ENCODE results near the gene SEBOX.
A peak's percentile ranks its signal among the peaks of the same experiment; 100 is the strongest.

Gene SEBOX, protein sequence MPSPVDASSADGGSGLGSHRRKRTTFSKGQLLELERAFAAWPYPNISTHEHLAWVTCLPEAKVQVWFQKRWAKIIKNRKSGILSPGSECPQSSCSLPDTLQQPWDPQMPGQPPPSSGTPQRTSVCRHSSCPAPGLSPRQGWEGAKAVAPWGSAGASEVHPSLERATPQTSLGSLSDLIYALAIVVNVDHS

DNA sequence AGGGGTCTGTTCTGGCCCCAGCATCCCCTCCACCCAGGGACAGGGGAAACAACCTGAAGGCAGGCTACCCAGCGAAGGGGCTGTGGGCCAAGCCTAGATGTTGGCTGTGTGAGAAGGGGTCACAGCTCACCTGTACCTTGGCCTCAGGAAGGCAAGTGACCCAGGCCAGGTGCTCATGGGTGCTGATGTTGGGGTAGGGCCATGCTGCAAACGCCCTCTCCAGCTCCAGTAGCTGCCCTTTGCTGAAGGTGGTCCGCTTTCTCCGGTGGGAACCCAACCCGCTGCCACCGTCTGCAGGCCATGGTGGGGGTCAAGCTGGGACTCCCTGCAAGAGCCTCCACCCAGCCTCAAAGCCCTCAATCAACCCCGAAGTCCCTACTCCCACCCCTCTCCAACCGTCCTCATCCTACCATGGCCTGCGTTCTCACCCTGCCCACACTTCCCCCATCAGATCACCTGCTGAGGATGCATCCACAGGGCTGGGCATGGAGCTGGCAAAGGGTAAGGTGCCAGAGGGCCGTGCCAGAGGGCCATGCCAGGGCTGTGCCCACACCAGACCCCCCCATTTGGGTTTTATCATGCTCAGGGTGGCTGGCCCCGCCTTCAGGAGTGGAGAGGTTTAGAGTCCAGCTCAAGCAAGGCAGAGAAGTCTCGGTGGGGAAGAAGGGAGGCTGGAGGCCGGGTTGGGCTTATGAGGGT is at the start of gene SEBOX:
TSS of gene SEBOX (minus strand) at position 535 of the 699 bp plus-strand sequence. CDS start at position 487, 48 bp downstream.
- DNase-seq (ENCODE audit: low read depth in 4 of 4, low spot score in 1 of 4), result no peak

DNA sequence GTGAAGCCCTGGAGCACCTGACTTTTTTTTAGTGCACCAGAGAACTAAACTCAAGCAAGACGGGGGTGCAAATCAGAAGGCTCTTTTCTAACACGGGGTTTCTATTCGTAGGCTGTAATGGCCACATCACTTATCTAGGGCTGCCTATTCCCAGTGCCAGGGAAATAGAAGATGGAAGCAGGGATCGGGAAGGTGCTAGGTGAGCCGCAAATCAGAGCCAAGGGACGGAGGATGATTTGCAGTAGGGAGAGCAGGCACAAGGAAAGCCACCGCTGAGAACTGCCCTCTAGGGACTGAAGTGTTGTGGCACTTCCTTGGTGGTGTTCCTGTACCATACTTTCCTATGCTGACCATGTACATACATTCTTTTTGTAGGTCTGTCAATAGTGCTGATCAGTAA is 48.8 kb upstream of the SEBOX start:
- no peak for DNase-seq (ENCODE audit: low read depth in 4 of 4, low spot score in 1 of 4)

DNA sequence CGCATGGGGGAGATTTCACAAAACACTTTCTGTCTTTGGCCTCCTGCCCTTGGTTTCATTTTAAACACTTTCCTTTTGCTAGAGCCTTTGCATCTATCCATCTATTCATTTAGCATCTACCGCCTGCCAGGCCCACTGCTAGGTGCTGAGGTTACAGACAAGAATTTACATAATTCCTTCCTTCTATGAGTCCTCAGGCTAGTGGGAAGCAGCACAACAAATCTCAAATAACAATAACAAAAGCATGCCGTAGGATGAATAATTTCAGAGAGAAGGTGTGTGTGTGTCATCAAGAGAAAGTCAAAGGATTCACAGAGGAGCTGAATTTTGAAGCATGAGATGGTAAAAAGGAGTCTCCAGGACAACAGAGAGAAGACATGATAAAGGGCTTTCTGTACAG is 47.1 kb upstream of the SEBOX start:
- no peak for DNase-seq (ENCODE audit: low read depth in 4 of 4, low spot score in 1 of 4)

DNA sequence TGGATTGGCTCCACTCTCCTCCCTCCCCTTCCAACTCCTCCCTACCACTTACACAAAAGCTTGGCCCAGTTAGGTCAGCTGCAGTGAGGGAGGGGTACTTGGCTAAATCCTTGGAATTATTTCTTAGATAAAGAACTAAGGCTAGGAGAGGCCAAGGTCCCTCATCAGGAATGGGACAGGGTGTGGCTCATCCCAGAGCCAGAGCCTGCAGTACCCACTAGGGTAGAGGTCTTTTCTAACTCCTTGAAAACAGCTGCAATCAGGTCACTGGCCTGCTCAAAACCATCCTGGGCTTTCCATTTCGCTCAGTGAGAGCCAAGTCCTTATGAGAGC is 42.9 kb upstream of the SEBOX start:
- DNase-seq (ENCODE audit: low read depth in 4 of 4, low spot score in 1 of 4), result no peak

DNA sequence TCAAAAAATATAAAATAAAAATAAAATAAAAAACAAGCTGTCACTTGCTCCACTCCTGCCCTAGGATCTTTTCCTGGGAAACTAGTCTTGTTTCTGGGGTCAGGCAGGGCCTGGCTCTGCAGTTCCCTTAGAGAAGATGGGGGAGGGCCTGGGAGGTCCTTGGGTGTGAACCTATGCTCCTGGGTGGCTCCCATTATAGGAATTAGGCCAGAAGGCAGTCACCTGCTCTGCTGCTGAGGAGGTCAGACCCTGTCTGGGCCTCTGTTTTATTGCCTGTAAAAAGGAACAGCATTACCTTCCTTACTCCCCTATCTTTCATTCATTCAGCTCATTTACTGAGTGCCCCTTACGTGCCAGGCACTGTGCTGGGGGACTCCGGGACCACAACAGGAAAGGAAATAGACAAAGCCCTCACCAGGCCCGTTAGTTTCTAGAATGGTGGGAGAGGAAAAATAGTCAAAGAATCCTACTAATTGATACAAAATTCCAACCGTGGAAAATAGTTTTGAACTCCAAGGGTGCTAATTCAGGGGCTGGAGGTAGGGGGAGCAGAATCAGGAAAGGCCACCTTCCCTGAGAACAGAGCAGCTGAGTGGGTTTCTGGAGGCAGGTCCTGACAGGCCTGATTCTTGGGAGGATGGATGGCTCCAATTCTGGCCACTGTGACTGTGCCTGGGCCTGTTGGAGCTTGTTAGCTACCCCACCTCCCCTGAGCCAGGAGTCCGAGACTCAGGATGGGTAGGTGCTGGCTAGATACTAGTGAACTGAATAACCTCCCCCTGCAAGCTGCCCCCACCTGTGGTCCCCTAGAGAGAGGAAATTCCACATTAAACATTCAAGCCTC is 42.4 kb upstream of the SEBOX start:
- no peak for DNase-seq (ENCODE audit: low read depth in 4 of 4, low spot score in 1 of 4)

DNA sequence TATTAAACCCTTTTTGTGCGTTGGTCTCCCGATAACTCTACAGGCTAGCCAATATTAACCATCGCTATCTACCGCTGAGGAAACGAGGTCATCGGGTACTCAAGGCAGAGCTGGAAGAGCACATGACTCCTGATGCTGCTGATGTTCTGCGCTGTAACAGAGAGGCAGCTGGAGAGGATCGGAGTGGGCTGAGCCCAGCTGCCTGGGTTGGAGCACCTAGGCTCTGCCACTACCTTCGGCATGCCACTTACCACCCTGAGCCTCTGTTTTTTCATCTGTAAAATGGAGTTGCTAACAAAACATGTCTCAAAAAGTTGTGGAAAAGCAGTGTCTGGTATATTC is 41.4 kb upstream of the SEBOX start:
- DNase-seq (ENCODE audit: low read depth in 4 of 4, low spot score in 1 of 4), result no peak

DNA sequence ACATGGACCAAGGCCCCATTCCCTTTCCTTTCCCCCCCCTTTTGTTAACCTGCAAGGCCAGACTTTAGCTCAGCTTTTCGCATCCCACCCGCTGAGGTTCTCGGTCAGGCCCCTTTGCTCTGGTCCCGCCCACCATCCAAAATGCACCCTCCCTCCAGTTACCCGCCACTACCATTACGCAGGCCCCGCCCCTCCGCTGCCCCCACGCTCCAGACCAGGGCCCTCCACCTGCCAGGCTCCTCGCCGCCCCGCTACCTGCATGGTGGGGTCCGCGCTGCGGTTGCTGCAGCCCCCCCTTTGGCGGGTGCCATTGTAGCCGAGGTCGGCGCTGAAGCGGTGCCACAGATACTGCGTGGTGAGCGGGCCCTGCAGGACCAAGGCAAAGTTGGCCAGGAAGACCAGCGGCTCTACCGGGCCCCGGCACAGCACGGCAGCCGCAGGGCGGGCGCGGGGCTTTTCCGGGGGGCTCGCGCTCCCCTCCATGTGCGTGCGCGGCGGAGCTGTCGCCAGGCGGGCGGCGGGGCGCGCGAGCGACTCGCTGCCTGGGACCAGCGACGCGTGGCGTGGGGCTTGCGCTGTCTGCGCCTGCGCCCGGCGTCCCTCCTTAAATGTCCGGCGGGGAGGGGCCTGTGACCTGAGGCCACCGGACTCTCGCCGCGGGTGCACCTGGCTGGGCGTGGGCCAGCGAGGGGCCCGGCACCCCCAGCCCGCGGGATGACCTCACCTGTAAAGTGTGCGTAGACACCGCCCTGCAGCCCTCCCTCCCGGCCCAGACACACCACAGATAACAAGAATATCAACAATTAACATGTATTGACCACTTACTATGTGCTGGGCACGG is 40.9 kb upstream of the SEBOX start, which contains the start of gene SLC46A1:
TSS of gene SLC46A1 (minus strand) at position 581 of the 841 bp plus-strand sequence. CDS start at position 483, 98 bp downstream.
- peak in 3 of 4 experiments; percentile 41 to 59 (median 50) for DNase-seq (ENCODE audit: low read depth in 4 of 4, low spot score in 1 of 4)

DNA sequence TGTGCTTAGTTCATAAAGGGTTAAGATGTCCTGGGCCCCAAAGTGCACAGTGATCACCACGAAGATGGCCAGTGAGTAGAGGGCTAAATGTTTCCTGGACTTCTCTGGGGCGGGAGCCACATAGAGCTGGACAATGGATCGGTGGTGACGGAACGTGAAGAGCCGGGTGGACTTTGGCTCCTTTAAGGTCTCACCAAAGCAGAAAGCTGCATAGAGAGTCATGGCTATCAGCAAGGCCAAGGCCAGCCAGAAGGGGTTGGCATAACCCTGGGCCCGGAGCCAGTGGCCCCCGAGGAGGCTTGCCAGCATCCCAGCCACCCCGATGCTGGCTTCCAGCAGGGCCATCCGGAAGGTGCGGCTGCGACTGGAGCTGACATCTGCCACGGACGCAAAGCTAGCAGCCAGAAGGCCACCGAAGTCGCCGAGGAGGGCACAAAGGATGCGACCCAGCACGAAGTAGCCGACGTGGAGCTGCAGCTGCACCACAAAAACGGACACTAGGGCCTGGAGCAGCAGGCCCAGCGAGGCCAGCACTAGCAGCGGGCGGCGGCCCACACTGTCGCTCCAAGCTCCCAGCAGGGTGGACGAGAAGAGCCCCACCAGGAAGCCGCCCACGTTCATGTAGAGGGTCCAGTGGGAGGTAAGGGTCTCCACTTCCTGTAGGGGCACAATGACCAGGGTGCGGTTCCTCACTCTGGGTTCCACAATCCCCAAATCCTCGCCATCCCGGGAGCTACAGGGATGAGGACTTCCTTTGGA is 40.0 kb upstream of the SEBOX start:
- no peak for DNase-seq (ENCODE audit: low read depth in 4 of 4, low spot score in 1 of 4)

DNA sequence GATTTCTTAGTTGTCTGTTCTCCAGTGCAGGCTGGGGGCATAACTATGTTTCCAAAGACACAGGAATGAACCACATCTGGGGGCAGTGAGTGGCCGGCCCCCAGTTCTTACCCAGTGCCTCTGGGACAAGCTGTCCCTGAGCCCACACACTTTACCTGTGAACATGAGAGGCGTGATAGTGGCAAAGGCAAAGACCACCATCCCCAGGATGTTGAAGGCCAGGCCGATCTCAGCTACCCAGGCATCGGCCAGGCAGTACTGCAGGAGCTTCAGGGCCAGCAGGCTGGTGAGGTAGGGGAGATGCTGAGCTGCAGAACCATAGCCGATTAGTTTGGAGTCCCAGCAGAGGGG is 39.4 kb upstream of the SEBOX start:
- no peak for DNase-seq (ENCODE audit: low read depth in 4 of 4, low spot score in 1 of 4)

DNA sequence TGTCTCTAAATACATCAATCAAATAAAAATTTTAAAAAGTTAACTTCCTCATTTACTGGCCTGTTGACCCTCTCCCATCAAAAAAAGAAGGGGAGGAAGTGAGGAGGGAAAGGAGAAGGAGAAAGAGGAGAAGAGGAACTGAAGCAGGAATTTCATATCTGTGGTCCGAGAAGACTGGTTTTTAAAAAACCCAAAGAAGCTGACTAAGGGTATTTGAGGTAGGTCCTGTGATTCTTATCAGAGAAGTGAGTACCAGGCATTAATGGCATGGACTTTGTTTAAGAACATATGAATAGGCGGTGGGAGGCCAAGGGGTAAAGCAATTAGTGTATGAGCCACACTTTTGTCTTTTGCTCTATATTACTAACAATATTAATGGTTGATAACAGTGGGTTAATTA is 39.0 kb upstream of the SEBOX start:
- no peak for DNase-seq (ENCODE audit: low read depth in 4 of 4, low spot score in 1 of 4)

DNA sequence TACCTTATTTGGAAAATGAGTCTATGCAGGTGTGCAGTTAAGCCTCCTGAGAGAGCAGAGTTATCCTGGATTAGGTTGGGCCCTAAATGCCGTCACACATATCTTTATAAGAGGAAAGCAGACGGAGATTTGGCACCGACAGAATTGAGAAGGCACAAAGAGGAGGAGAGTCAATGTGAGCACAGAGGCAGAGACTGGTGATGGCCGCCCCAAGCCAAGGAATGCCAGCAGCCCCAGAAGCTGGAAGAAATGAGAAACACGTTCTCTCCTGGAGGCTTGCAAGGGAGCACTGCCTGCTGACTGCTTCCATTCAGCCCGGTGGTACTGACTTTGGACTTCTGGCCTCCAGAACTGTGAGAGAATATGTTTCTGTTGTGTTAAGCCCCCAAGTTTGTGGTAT is 37.8 kb upstream of the SEBOX start:
- DNase-seq (ENCODE audit: low read depth in 4 of 4, low spot score in 1 of 4), result no peak

DNA sequence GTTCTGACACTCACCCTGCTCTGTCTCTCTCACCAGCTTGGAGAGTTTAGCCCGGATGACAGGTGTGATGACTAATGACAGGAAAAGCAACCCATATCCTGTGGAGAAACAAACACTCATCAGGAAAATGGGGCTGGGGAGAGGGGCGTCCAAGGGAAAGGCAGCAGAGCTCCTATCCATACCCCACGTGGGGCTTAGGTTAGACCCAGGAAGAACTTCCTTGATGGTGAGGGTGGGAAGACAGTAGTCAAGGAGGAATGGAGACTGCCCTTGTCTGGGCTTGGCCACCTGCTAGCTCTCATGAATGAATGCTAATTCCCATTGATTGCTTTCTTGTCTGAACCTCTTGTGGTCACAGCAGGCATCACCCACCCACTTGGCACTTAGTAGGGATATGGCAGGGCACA is 37.2 kb upstream of the SEBOX start:
- no peak for DNase-seq (ENCODE audit: low read depth in 4 of 4, low spot score in 1 of 4)

DNA sequence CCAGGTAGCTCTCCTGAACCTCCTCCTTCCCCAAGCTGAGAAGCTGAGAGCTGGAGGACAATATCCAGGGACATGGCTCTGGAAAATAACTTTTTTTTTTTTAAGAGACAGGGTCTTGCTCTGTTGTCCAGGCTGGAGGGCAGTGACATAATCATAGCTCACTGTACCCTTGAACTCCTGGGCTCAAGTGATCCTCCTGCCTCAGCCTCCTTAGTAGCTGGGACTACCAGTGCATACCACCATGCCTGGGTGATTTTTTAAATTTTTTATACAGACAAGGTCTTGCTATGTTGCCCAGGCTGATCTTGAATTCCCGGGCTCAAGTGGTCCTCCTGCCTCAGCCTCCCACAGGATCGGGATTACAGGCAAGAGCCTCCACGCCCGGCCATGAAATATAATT is 34.8 kb upstream of the SEBOX start:
- no peak for DNase-seq (ENCODE audit: low read depth in 4 of 4, low spot score in 1 of 4)

DNA sequence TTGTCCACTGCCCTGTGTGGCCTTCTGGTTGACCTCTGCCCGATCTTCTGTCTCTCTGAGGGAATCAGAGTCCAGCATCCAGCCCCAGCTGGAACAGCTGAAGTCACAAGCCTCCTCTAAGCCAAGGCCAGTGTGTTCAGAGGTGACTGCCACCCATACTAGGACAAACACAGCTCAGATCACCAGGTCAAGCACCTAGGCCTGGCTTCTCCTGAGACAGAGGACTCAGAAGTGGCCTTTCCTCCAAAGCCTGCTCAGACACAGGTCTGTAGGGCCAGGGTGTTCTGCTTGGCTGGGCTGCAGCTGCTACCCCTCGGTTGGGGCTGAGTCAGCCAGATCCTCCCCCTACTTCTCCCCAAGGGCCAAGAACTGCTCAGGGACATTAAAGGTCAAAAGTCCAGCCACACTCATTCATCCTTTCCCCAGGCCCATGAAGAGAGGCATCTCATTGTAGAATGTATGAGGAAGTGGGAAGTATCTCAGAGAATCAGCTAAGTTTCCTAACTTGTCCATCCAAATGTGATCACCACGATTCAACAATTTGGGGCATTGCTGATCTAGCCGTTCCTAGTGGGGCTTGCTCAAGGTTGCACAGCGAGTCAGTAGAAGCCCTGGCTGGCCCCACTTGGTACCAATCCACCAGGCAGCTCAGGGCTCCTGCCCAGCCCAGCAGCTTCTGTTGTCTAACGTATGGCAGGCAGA is 33.4 kb upstream of the SEBOX start:
- DNase-seq (ENCODE audit: low read depth in 4 of 4, low spot score in 1 of 4), result no peak

DNA sequence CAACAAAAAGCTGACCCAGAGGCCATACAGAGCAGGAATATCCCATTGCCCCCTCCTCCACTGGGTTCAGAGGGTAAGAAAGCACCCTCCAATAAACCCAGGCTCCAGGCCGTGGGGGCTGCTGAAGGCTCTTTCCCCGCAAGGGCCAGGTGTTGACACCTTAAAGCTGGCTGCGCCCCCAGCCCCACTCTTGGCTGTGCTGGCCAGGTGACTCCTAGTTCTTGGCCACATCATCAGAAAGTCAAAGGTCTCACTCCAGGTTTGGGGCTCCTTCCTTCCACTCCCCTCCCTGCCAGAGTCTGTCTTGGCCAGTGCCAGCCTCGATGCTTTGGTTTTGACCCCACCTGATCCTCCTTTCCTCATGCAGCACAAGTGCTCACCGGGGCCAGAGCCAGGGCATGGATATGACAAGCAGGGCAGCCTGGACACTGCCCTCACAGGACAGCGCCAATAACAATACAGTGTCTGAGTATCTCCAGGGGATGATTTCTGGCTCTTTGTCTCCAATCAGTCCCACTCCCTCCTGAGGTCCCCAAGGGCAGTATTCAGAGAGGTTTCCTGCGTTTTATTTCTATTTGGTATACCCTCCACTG is 32.8 kb upstream of the SEBOX start:
- DNase-seq (ENCODE audit: low read depth in 4 of 4, low spot score in 1 of 4), result no peak

DNA sequence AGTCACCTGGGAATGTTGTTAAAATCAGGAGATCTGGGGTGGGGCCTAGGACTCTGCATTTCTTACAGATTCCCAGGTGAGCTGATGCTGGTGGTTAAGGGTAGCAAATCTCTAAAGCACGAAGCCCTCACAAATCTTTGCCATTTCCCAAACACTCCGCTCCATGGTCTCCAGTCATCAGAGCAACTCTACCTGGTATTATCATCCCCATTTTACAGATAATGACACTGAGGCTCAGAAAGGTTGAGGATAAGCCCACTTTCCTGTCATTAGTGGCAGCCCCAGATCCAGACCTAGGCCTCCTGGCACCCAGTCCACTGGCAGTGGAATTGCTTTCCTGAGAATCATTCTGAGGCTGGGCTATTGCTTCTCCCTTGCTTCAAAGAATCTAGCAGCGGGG is 32.3 kb upstream of the SEBOX start:
- no peak for DNase-seq (ENCODE audit: low read depth in 4 of 4, low spot score in 1 of 4)

DNA sequence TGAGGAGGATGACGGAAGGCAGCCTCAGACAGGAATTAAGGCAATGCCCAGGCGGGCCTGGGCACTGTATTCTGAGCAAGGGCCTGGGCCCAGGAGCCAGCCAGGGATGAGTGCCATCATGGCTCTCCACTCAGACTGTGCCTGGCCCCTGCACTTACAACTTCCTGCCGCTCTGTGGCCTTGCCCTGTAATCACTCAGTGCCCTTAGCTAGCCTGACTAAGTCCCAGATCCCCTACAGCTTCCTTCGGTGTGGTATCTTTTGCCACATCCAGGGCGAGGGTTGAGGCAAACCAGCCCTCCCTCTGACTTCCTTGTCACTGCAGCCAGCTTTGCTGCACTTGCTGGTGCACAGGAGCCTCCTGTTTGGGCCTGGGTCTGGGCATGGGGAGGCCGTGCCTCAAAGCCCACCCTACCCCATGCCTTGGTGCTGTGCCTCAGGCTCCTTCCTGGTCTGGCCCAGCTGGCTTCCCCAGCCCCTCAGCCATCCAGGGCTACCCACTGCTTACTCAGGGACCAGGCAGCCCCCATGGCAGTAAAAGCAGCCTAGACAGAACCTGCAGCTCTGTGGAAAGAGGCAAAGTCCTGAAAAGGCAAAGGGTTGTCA is 31.7 kb upstream of the SEBOX start:
- DNase-seq (ENCODE audit: low read depth in 4 of 4, low spot score in 1 of 4), result no peak

DNA sequence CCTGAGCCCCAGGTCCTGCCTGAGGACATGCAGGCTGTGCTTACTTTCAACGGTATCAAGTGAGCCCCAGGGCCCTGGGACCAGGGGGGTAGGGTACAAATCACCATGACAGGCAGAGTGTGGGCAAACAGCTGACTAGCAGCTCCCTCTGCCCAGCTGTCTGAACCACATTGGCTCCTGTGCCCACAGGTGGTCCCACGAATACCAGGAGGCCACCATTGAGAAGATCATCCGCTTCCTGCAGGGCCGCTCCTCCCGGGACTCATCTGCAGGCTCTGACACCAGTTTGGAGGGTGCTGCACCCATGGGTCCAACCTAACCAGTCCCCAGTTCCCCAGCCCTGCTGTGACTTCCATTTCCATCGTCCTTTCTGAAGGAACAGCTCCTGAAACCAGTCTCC is 31.0 kb upstream of the SEBOX start:
- DNase-seq (ENCODE audit: low read depth in 4 of 4, low spot score in 1 of 4), result no peak

DNA sequence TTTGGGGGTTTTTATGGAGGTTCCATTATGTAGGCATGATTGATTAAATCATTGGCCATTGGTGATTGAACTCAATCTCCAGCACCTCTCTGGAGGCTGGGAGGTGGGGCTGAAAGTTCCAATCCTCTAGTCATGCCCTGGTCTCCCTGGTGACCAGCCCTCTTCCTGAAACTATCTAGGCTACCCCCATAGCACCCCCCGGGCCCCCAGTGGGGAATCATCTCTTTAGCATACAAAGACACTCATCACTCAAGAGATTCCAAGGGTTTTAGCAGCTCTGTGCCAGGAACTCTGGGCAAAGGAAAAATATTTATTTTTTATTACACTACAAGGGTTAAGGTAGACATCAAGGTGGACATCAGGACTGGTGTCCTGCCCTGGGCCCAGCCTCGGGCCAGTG is 30.4 kb upstream of the SEBOX start:
- DNase-seq (ENCODE audit: low read depth in 4 of 4, low spot score in 1 of 4), result no peak

Measured in stimulated activated CD4-positive, alpha-beta T cell treated with anti-CD3 and anti-CD28 coated beads, Interleukin-1b, Interleukin-23, amount 100 ng/mL, for 24 hours (primary cell).